Neural cell (in vitro differentiated cells): Measurements from ENCODE around the gene NCEH1. TPM values are rescaled to one million over a fixed set of nuclear protein-coding genes. Genes with fewer than 3 reads are reported as not detected.

Experiments used
- H2AFZ ChIP-seq: fragments of 200-600, 300-800 bp; sonication (generic), shearing (Covaris generic); 2 replicates; pipeline ENCODE4 v1.6.0; 2014; ENCODE audit warnings: low read depth, mild to moderate bottlenecking, antibody characterized with exemption, low read length, moderate library complexity
- H3F3A ChIP-seq: fragments of 200-600 bp; shearing (Covaris generic); 2 replicates; pipeline ENCODE4 v1.6.1; 2016; ENCODE audit warnings: mild to moderate bottlenecking, moderate library complexity, mixed read lengths, antibody characterized with exemption, low read length; ENCODE audit not compliant: insufficient read depth, poor library complexity, severe bottlenecking
- H3K27ac ChIP-seq: fragments of 200-600, 300-800 bp; sonication (generic), shearing (Covaris generic); 2 replicates; pipeline ENCODE4 v1.5.1; 2014; ENCODE audit warnings: mild to moderate bottlenecking, low read length, moderate library complexity
- H3K27me3 ChIP-seq: fragments of 300-800, 200-600 bp; sonication (generic), shearing (Covaris generic); 2 replicates; pipeline ENCODE4 v1.6.0; 2014; ENCODE audit warnings: mild to moderate bottlenecking, low read depth, low read length, moderate library complexity; ENCODE audit not compliant: insufficient read depth
- H3K36me3 ChIP-seq: fragments of 300-800, 200-600 bp; sonication (generic), shearing (Covaris generic); 2 replicates; pipeline ENCODE4 v1.5.1; 2014; ENCODE audit warnings: mild to moderate bottlenecking, antibody characterized with exemption, low read length, moderate library complexity; ENCODE audit not compliant: insufficient read depth
- H3K4me2 ChIP-seq: fragments of 300-800, 200-600 bp; sonication (generic), shearing (Covaris generic); 2 replicates; pipeline ENCODE4 v1.6.0; 2014; ENCODE audit warnings: mild to moderate bottlenecking, low read length
- H3K4me3 ChIP-seq: fragments of 300-800, 200-600 bp; sonication (generic), shearing (Covaris generic); 2 replicates; pipeline ENCODE4 v1.5.1; 2014; ENCODE audit warnings: mild to moderate bottlenecking, low read length, moderate library complexity
- H3K79me2 ChIP-seq: fragments of 200-600 bp; shearing (Covaris generic); replicated peaks from 2 replicates; pipeline ENCODE4 v1.6.0; 2014; ENCODE audit warnings: mild to moderate bottlenecking, low read length, moderate library complexity; ENCODE audit not compliant: insufficient read depth
- H3K9ac ChIP-seq: fragments of 300-800, 200-600 bp; sonication (generic), shearing (Covaris generic); 2 replicates; pipeline ENCODE4 v1.6.1; 2016; ENCODE audit warnings: mild to moderate bottlenecking, low read length, mixed read lengths
- H3K9me2 ChIP-seq: fragments of 200-600 bp; shearing (Covaris generic); 2 replicates; pipeline ENCODE4 v1.6.1; 2016; ENCODE audit warnings: mild to moderate bottlenecking, low read length, mixed read lengths; ENCODE audit not compliant: insufficient read depth
- H3K9me3 ChIP-seq: fragments of 200-600, 300-800 bp; sonication (generic), shearing (Covaris generic); 2 replicates; pipeline ENCODE4 v1.6.1; 2016; ENCODE audit warnings: mild to moderate bottlenecking, mixed run types, low read length, moderate library complexity, mixed read lengths
- H4K20me1 ChIP-seq: fragments of 200-600 bp; shearing (Covaris generic); 2 replicates; pipeline ENCODE4 v1.6.1; 2016; ENCODE audit warnings: mild to moderate bottlenecking, mixed run types; ENCODE audit not compliant: insufficient read depth
- CTCF ChIP-seq: fragments of 450-650 bp; IDR thresholded peaks from 2 replicates; pipeline ENCODE4 v1.5.1; 2014; ENCODE audit warnings: antibody characterized with exemption, mild to moderate bottlenecking, moderate library complexity; ENCODE audit not compliant: poor library complexity, severe bottlenecking
- EP300 ChIP-seq: fragments of 450-650 bp; conservative IDR thresholded peaks from 2 replicates; pipeline ENCODE4 v1.6.1; 2014; ENCODE audit warnings: antibody characterized with exemption, mild to moderate bottlenecking, moderate library complexity; ENCODE audit not compliant: poor library complexity, severe bottlenecking
- EZH2 ChIP-seq: fragments of 200-600, 300-800 bp; shearing (Covaris generic), sonication (generic); IDR thresholded peaks from 2 replicates; pipeline ENCODE4 v1.6.1; 2014; ENCODE audit warnings: antibody characterized with exemption, low read length, borderline replicate concordance, mild to moderate bottlenecking; ENCODE audit not compliant: insufficient read depth, poor library complexity, severe bottlenecking
- MXI1 ChIP-seq: fragments of 450-650 bp; conservative IDR thresholded peaks from 2 replicates; pipeline ENCODE4 v1.6.1; 2014; ENCODE audit warnings: antibody characterized with exemption, mild to moderate bottlenecking; ENCODE audit not compliant: poor library complexity, severe bottlenecking
- POLR2AphosphoS5 ChIP-seq: IDR thresholded peaks from 2 replicates; pipeline ENCODE4 v1.6.1; 2012
- RAD21 ChIP-seq: fragments of 450-650 bp; conservative IDR thresholded peaks from 2 replicates; pipeline ENCODE4 v1.6.1; 2014; ENCODE audit warnings: antibody characterized with exemption, mild to moderate bottlenecking, moderate library complexity
- SMC3 ChIP-seq: fragments of 450-650 bp; conservative IDR thresholded peaks from 2 replicates; pipeline ENCODE4 v1.6.1; 2014; ENCODE audit warnings: antibody characterized with exemption, mild to moderate bottlenecking, moderate library complexity; ENCODE audit not compliant: poor library complexity
- TAF1 ChIP-seq: IDR thresholded peaks from 2 replicates; pipeline ENCODE4 v1.6.1; 2012; ENCODE audit warnings: low read depth
- polyA plus RNA-seq: library from polyadenylated mRNA; depleted of rRNA; stranded (reverse); fragments of >200 nt; gene quantifications from 2 replicates; pipeline ENCODE4 v1.2.3, GENCODE V29; 2014
- TF ChIP-seq, protein P1 (sequence below): IDR thresholded peaks from 2 replicates; pipeline ENCODE4 v1.6.1; 2012; ENCODE audit warnings: borderline replicate concordance

NCEH1 gene
- polyA plus RNA-seq, 1 donor from 2014 or later, result 2.1 TPM

- no peak overlapping the region for H3K4me3 ChIP-seq
- H2AFZ ChIP-seq, result no peak overlapping the region
- no peak overlapping the region for H3K4me2 ChIP-seq
- no peak overlapping the region for H3K27ac ChIP-seq
- TF ChIP-seq POLR2AphosphoS5 (no peak), EP300 (no peak), MXI1 (no peak), CTCF (no peak), RAD21 (no peak), EZH2 (no peak), SMC3 (no peak), TAF1 (no peak)
- TF ChIP-seq, protein P1, sequence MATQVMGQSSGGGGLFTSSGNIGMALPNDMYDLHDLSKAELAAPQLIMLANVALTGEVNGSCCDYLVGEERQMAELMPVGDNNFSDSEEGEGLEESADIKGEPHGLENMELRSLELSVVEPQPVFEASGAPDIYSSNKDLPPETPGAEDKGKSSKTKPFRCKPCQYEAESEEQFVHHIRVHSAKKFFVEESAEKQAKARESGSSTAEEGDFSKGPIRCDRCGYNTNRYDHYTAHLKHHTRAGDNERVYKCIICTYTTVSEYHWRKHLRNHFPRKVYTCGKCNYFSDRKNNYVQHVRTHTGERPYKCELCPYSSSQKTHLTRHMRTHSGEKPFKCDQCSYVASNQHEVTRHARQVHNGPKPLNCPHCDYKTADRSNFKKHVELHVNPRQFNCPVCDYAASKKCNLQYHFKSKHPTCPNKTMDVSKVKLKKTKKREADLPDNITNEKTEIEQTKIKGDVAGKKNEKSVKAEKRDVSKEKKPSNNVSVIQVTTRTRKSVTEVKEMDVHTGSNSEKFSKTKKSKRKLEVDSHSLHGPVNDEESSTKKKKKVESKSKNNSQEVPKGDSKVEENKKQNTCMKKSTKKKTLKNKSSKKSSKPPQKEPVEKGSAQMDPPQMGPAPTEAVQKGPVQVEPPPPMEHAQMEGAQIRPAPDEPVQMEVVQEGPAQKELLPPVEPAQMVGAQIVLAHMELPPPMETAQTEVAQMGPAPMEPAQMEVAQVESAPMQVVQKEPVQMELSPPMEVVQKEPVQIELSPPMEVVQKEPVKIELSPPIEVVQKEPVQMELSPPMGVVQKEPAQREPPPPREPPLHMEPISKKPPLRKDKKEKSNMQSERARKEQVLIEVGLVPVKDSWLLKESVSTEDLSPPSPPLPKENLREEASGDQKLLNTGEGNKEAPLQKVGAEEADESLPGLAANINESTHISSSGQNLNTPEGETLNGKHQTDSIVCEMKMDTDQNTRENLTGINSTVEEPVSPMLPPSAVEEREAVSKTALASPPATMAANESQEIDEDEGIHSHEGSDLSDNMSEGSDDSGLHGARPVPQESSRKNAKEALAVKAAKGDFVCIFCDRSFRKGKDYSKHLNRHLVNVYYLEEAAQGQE, result no peak
- no peaks in the 10 kb centered on the region for H3F3A ChIP-seq
- H3K9ac ChIP-seq, result no peak overlapping the region
- no peaks in the 10 kb centered on the region for H3K79me2 ChIP-seq
- no peaks in the 10 kb centered on the region for H3K27me3 ChIP-seq
- no peaks in the 10 kb centered on the region for H3K9me2 ChIP-seq
- no peaks in the 10 kb centered on the region for H4K20me1 ChIP-seq
- H3K9me3 ChIP-seq, result no peaks in the 10 kb centered on the region
- H3K36me3 ChIP-seq, result no peaks in the 10 kb centered on the region
Measured at GRCh38 chr3:172692751-172693338, 18.0 kb downstream of the NCEH1 start.

DNA sequence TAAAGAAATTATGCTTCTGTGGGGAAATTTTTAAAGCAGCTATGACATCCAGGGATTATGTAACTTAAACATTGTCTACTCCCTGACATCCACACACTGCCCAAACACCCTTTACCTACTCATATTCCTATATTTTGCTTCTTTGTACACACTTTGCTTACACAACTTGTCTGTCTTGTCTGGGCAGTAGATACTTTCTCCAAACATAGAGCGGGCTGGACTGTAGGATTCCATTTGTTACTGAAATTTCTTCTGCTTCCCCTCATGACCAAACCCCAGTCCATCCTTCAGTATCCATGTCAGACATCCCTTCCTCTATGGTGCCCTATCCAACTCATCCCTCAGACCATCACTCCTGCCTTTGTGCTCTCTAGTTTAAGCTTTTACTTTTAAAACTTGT lies 19.9 kb downstream of the NCEH1 start:
- H3K4me2 ChIP-seq, result no peak overlapping the region
- no peak overlapping the region for H2AFZ ChIP-seq
- H4K20me1 ChIP-seq, result no peaks in the 10 kb centered on the region
- no peaks in the 10 kb centered on the region for H3K9me2 ChIP-seq
- H3K9ac ChIP-seq, result no peak overlapping the region
- H3F3A ChIP-seq, result no peaks in the 10 kb centered on the region
- no peak overlapping the region for H3K27ac ChIP-seq
- no peaks in the 10 kb centered on the region for H3K36me3 ChIP-seq
- H3K4me3 ChIP-seq, result no peak overlapping the region
- no peaks in the 10 kb centered on the region for H3K9me3 ChIP-seq
- H3K79me2 ChIP-seq, result no peaks in the 10 kb centered on the region
- TF ChIP-seq EZH2 (no peak), TAF1 (no peak), MXI1 (no peak), POLR2AphosphoS5 (no peak), SMC3 (no peak), EP300 (no peak), RAD21 (no peak), CTCF (no peak)
- TF ChIP-seq, protein P1, result no peak
- H3K27me3 ChIP-seq, result no peaks in the 10 kb centered on the region
